ENCODE results near the gene C1orf56. TPM values are rescaled to one million over a fixed set of nuclear protein-coding genes. Genes with fewer than 3 reads are reported as not detected.

The C1orf56 gene, protein sequence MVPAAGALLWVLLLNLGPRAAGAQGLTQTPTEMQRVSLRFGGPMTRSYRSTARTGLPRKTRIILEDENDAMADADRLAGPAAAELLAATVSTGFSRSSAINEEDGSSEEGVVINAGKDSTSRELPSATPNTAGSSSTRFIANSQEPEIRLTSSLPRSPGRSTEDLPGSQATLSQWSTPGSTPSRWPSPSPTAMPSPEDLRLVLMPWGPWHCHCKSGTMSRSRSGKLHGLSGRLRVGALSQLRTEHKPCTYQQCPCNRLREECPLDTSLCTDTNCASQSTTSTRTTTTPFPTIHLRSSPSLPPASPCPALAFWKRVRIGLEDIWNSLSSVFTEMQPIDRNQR
- 1.9 and 2.6 TPM in 2 replicates for total RNA-seq

DNA sequence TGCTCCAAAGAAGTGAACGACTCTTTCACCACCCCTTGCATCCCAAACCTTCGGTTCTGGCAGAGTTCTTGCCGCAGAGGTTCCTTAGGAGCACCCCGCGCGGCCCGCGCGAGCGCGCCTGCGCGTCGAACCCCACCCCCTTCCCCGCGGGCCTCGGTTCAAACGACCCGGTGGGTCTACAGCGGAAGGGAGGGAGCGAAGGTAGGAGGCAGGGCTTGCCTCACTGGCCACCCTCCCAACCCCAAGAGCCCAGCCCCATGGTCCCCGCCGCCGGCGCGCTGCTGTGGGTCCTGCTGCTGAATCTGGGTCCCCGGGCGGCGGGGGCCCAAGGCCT lies at the start of gene C1orf56:
Gene C1orf56 (plus strand): TSS at position 161 of the 334 bp plus-strand sequence. CDS start 97 bp downstream, at position 258.

DNA sequence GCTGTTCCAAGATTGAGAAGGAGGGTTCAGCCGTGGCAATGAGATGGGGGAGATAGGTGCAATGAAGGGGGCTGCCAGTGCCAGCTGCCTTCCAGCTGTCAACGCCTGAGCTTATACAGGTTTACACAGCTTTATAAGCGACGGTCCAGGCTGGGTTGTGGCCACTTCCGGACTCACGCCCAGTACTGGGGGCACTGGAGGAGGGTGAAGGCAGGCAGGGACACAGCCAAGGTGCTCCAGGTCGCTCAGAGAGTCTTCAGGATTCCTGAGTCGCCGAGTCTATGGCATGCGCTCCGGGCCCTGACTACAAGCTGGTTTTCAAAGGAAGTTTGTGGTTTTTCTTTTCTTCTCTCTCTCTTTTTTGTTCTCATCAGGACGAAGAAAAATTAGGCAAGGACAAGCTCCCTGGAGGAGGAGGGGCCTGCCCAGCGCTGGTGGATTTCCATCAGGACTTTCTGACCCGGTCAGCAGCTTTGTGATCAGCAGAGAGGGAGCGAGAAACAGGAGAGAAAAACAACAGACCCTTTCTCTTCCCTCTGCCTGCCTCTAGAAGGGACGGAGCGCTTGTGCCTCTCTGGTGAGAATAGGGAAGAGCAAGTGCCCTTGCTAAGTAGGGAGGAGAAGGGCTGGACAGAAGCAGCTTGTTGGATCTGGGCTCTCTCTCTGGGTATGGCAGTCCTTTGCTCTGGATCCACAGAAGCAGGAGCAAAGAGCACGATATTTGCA lies 41.1 kb upstream of the C1orf56 start, which contains the start of gene MINDY1:
Gene MINDY1 (minus strand): TSS at position 576 of the 726 bp plus-strand sequence. CDS start 4,285 bp downstream, outside the sequence.

DNA sequence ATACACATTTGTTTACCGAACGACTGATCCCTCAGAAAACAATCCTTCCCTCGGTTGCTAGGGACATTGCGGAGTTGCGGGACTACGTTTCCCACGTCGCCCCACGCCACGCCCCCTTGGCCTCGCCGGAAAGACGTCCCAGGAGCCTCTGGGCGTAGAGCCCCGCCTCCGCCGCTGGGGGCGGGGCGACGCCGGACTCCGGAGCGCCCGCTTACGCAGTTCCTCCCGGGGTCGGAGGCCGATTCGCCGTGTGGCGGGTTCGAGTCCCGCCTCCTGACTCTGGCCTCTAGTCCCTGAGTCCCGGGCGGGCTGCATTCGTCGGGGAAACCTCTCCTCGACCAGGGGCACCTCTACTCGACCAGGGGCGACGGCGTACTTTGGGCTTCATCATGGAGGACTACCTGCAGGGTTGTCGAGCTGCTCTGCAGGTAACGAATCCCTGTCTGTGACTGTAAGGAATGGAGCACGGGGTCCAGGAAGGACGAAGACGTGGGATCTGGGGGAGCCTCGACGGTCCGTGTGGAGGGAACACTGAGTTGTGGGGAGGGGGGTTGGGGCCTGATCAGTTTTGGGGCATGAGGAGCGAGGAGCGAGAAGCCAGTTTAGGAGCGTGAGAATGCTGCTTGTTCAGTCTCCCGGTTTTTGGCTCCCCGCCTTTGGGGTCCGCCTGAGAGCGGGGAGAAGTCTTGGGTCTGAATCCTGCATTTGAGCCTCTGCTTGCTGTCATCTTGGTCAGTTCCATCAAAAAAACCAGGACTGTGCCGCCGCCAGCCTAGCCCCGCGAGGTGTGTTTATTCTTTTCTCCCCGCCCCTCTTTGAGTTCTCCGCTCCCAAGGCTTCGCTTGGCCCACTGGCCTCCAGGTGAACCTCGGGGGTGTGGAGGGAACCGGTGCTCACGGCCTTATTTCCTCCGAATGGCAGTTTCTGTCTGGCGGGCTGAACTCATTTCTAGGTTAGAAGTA lies 39.0 kb upstream of the C1orf56 start, which contains the start of gene PRUNE1:
Gene PRUNE1 (plus strand): TSS at position 206 of the 962 bp plus-strand sequence. CDS start 184 bp downstream, at position 390.

DNA sequence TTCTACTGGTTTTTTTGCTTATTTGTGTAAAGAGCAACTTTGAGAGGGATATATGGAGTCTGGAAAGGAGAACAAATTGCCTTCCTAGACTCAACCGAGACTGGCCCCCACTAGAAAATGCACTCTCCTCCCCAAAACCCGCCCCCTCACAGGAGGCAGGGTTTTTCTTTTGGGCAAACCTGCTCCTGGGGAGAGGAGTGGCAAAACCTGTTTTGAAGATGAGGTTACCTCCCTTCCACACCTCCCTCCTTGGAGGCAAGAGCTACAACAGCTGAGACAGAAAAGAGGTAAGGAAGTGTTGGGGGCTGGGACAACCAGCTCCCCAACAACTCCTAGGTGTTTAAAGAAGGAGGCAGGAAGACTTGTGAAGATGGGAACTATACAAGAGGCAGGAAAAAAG lies 11.2 kb upstream of the C1orf56 start, which contains the start of gene BNIPL:
Gene BNIPL (plus strand): TSS at position 231 of the 400 bp plus-strand sequence. CDS start 140 bp downstream, at position 371.

DNA sequence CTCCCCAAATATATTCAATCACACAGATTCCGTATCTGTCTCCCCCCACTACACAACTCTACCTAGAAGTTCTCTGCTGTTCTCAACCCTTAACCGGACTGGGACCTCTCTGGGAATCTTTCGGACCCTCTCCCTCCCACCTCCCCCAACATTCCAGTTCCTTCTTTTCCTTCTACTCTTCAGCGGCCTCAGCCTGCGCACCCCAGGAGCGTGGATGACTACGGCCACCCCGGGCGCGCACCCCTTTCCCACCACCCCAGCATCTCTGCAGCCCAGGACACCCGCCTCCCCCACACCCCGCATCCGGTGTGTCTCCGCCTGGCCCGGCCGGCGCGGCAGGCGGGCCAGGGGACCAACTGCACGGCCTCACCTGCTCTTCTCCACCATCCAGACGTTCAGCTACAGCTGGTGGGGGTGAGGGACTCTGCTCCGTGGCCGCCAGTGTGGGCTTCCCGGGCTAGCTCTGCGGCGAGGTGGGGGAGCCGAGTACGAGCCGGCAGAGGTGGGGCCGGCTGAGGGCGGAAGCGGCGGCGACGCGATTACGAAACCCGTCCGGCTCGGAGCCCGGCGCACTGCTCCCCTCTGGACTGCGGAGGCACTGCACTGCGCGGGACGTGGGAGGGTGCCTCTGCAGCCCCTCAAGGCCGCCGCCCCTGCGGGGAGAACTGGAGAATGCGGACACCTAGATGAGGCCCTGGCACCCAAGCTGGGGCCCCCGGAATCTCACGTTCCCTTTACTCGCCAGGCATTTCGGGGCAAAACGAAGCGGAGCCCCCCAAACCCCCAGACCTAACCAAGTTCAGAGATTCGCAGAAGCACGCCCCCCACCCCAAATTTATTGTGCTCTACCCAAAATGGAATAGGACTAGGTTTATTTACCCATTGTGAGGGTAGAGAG lies 11.8 kb downstream of the C1orf56 start, which contains the start of gene CDC42SE1:
Gene CDC42SE1 (minus strand): TSS at position 514 of the 898 bp plus-strand sequence. CDS start 3,892 bp downstream, outside the sequence.

DNA sequence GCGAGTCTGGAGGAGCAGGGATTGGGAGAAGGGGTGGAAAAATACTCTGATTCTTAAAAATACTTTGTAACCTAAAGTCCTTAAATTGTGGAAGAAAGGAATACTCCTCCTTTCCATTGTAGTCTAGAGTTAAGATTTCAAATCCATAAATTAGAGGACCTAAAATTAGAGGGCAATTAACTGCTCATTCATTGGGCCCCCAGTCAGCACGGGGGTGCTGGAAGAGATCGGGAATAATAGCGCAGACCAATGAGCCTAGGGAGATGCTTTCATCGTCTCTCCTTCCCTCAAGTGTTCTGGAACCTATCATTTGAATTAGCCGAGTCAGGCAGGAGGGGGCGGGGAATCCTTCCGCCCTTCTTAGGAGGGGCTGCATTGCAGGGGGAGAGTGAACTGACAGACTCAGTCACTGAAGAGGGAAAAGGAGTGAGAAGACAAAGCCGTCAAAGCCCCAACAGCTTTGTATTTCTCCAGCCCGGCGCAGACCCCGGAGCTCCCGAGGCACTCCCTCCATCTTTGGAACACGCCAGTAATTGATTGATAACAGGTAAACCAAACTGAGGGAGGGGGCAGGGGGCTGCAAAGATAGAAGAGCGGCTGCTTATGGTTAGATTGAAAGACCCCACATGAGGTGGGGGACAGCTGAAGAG lies 12.6 kb downstream of the C1orf56 start, which contains the start of gene MLLT11:
Gene MLLT11 (plus strand): TSS at position 391 of the 650 bp plus-strand sequence. CDS start 6,828 bp downstream, outside the sequence.

DNA sequence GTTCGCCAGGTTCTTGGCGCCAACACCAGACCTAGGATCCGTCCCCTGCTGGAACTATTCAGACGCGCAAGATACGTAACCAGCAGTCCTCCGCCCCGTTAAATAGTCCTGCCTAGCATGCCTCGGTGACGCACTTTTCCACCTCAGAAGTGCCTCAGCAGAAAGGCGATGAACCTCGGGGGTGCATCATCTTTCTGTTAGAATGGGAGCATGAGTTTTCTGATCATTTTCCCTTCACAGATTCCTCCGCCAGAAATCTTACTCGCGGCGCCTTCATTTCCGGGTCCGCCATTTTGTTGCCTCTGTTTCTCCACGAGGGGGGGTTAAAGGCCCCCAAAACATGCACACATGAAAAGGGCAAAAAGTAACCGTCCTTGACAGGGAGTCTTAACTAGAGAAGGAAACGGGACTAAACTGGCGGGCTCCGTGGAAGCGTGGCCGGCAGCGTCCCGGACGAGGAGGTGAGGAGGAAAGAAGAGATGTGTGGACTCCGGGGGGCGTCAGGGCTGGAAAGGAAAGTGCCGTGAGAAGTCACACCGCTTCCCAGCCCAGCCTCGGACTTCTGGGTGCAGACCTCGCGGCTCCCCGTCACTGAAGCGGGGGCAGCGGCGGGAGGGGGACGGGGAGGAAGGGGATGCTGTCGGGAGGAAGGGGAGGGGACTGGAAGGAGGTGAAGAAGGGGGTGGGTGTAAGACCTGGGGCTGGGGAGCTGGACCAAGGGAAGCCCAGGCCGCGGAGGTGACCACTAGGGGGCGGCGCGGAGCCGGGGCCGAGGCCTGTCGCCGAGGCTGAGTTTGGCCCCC lies 23.1 kb downstream of the C1orf56 start, which contains the start of gene GABPB2:
Gene GABPB2 (plus strand): TSS at position 288 of the 803 bp plus-strand sequence. CDS start 17,429 bp downstream, outside the sequence.

Other genes starting within 250 kb of the C1orf56 start
- 74.1 and 82.6 TPM in 2 replicates for gene CTSK, start 239.5 kb upstream of the C1orf56 start, total RNA-seq
- 31.4 and 42.7 TPM in 2 replicates for gene ARNT, start 171.2 kb upstream of the C1orf56 start, total RNA-seq
- not detected in 2 replicates for gene CTXND2, start 160.6 kb upstream of the C1orf56 start, total RNA-seq
- 15.1 and 16.7 TPM in 2 replicates for gene SETDB1, start 121.4 kb upstream of the C1orf56 start, total RNA-seq
- 113 and 140 TPM in 2 replicates for gene CERS2, start 72.9 kb upstream of the C1orf56 start, total RNA-seq
- gene ANXA9, start 65.5 kb upstream of the C1orf56 start, total RNA-seq, result 1.2 and 1.4 TPM in 2 replicates
- 12.9 and 17.9 TPM in 2 replicates for gene MINDY1, start 40.8 kb upstream of the C1orf56 start, total RNA-seq
- 4.4 and 6.6 TPM in 2 replicates for gene PRUNE1, start 39.3 kb upstream of the C1orf56 start, total RNA-seq
- gene BNIPL, start 11.2 kb upstream of the C1orf56 start, total RNA-seq, result not detected in 2 replicates
- gene CDC42SE1, start 11.9 kb downstream of the C1orf56 start, total RNA-seq, result 34.0 and 42.4 TPM in 2 replicates
- 11.5 and 13.5 TPM in 2 replicates for gene MLLT11, start 12.6 kb downstream of the C1orf56 start, total RNA-seq
- gene GABPB2, start 23.0 kb downstream of the C1orf56 start, total RNA-seq, result 11.9 and 14.4 TPM in 2 replicates
- gene SEMA6C, start 98.9 kb downstream of the C1orf56 start, total RNA-seq, result 1.4 and 3.4 TPM in 2 replicates
- gene TNFAIP8L2, start 108.9 kb downstream of the C1orf56 start, total RNA-seq, result not detected in 2 replicates
- 4.9 and 8.3 TPM in 2 replicates for gene LYSMD1, start 118.2 kb downstream of the C1orf56 start, total RNA-seq
- 18.6 and 29.1 TPM in 2 replicates for gene SCNM1, start 118.4 kb downstream of the C1orf56 start, total RNA-seq
- not detected in 2 replicates for gene TMOD4, start 128.2 kb downstream of the C1orf56 start, total RNA-seq
- 47.3 and 58.8 TPM in 2 replicates for gene VPS72, start 142.4 kb downstream of the C1orf56 start, total RNA-seq
- gene PIP5K1A, start 150.8 kb downstream of the C1orf56 start, total RNA-seq, result 55.3 and 69.5 TPM in 2 replicates
- 235 and 269 TPM in 2 replicates for gene PSMD4, start 207.0 kb downstream of the C1orf56 start, total RNA-seq
- 15.1 and 24.5 TPM in 2 replicates for gene ZNF687, start 234.5 kb downstream of the C1orf56 start, total RNA-seq